ENCODE measurements around the gene VWA3A. TPM values are rescaled to one million over a fixed set of nuclear protein-coding genes. Genes with fewer than 3 reads are reported as not detected.
A peak's percentile ranks its signal among the peaks of the same experiment; 100 is the strongest.

VWA3A gene
- total RNA-seq, 1 donor from 2014 or later, result 0.94 TPM

- no peak for DNase-seq
These were observed 111.8 kb downstream of the VWA3A start for GRCh38 chr16:22204091-22204655.

- no peak for DNase-seq
These were observed 113.3 kb downstream of the VWA3A start for GRCh38 chr16:22205577-22206012.

- peak; percentile 84 for DNase-seq
These were observed 113.9 kb downstream of the VWA3A start, which contains the start of gene EEF2K for GRCh38 chr16:22206013-22206841. Gene EEF2K (plus strand): TSS chr16:22206278. CDS start chr16:22225730, 19,452 bp downstream.

Other genes with a start within 250 kb of the VWA3A start
- gene NPIPB4, start 234.8 kb upstream of the VWA3A start, total RNA-seq, result 66.8 TPM
- gene UQCRC2, start 139.2 kb upstream of the VWA3A start, total RNA-seq, result 301 TPM
- gene PDZD9, start 91.4 kb upstream of the VWA3A start, total RNA-seq, result not detected
- 50.2 TPM for gene MOSMO, start 84.4 kb upstream of the VWA3A start, total RNA-seq
- not detected for gene SDR42E2, start 70.0 kb downstream of the VWA3A start, total RNA-seq
- 10.9 TPM for gene EEF2K, start 113.7 kb downstream of the VWA3A start, total RNA-seq
- 45.4 TPM for gene POLR3E, start 204.9 kb downstream of the VWA3A start, total RNA-seq

Measured in occipital lobe (tissue), 2 donors.